HEK293 (cell line): ENCODE results near the gene TTLL12.
"Not testable (repeated sequence)": the region's sequence is repeated elsewhere in the genome, so short reads cannot be mapped to it uniquely, and the experiment has no call there.

ENCODE experiments used
- CTCF ChIA-PET: fragments of 350-600 bp; formaldehyde crosslinking; extraction: SDS; loops from one replicate; lab custom pipeline; 2021; ENCODE audit warnings: antibody characterized with exemption; lab: Yijun Ruan, JAX
- POLR2A ChIA-PET: fragments of 300-600 bp; formaldehyde crosslinking; extraction: SDS; loops from one replicate; lab custom pipeline; 2020; ENCODE audit warnings: antibody characterized with exemption, inconsistent platforms; lab: Yijun Ruan, JAX
- H3K27ac ChIP-seq: fragments of 200-500 bp; sonication (Bioruptor generic); 2 replicates; pipeline ENCODE4 v1.5.1; 2014; ENCODE audit warnings: low read depth, low read length, control low read depth, inconsistent platforms; ENCODE audit errors: extremely low read depth
- H3K36me3 ChIP-seq, 2 experiments: fragments of 200-500 bp in 1 of 2; sonication (Bioruptor generic) in 1 of 2; 1 replicate in 1 of 2; 2 replicates in 1 of 2; pipeline ENCODE4 v1.5.1; 2014 to 2017; ENCODE audit warnings: inconsistent platforms in 2 of 2, low read length in 2 of 2; ENCODE audit not compliant: control insufficient read depth in 2 of 2, insufficient read depth in 1 of 2
- H3K4me1 ChIP-seq: fragments of 200-500 bp; sonication (Bioruptor generic); 2 replicates; pipeline ENCODE4 v1.5.1; 2014; ENCODE audit warnings: mild to moderate bottlenecking, low read length, inconsistent platforms; ENCODE audit not compliant: control insufficient read depth, insufficient read depth
- H3K4me3 ChIP-seq: 2 replicates; pipeline ENCODE4 v1.5.1; 2011; ENCODE audit warnings: low read depth, mild to moderate bottlenecking, control low read depth, low read length, moderate library complexity
- H3K9me3 ChIP-seq: fragments of 200-500 bp; sonication (Bioruptor generic); 2 replicates; pipeline ENCODE4 v1.5.1; 2014; ENCODE audit warnings: low read depth, low read length, inconsistent platforms; ENCODE audit not compliant: control insufficient read depth, insufficient read depth
- PRDM10 ChIP-seq: fragments of 450-650 bp; formaldehyde crosslinking; IDR thresholded peaks from 2 replicates; pipeline ENCODE4 v1.5.1; 2016; ENCODE audit warnings: missing biosample characterization, missing genetic modification characterization
- SALL2 ChIP-seq: fragments of 450-650 bp; formaldehyde crosslinking; IDR thresholded peaks from 2 replicates; pipeline ENCODE4 v1.5.0; 2017; ENCODE audit warnings: missing biosample characterization, mild to moderate bottlenecking, missing genetic modification characterization, borderline replicate concordance
- SCRT1 ChIP-seq: fragments of 450-650 bp; formaldehyde crosslinking; IDR thresholded peaks from 2 replicates; pipeline ENCODE4 v1.5.1; 2016; ENCODE audit warnings: missing biosample characterization, missing genetic modification characterization, borderline replicate concordance
- SCRT2 ChIP-seq: fragments of 450-650 bp; formaldehyde crosslinking; IDR thresholded peaks from 2 replicates; pipeline ENCODE4 v1.5.1; 2016; ENCODE audit warnings: missing biosample characterization, missing genetic modification characterization
- ZBTB17 ChIP-seq: fragments of 450-650 bp; formaldehyde crosslinking; IDR thresholded peaks from 2 replicates; pipeline ENCODE4 v1.5.1; 2016; ENCODE audit warnings: missing biosample characterization, missing genetic modification characterization
- ZBTB48 ChIP-seq: fragments of 450-650 bp; formaldehyde crosslinking; IDR thresholded peaks from 2 replicates; pipeline ENCODE4 v1.5.1; 2016; ENCODE audit warnings: missing biosample characterization, missing genetic modification characterization
- ZBTB7A ChIP-seq: fragments of 450-650 bp; formaldehyde crosslinking; IDR thresholded peaks from 2 replicates; pipeline ENCODE4 v1.5.1; 2016; ENCODE audit warnings: low read depth, missing biosample characterization, missing genetic modification characterization
- ZNF513 ChIP-seq: fragments of 450-650 bp; IDR thresholded peaks from 2 replicates; pipeline ENCODE4 v1.5.1; 2018; ENCODE audit warnings: missing biosample characterization, missing genetic modification characterization
- ZNF549 ChIP-seq: fragments of 450-650 bp; IDR thresholded peaks from 2 replicates; pipeline ENCODE4 v1.5.1; 2018; ENCODE audit warnings: missing biosample characterization, missing genetic modification characterization, mild to moderate bottlenecking, inconsistent platforms, moderate library complexity
- ZNF560 ChIP-seq: fragments of 450-650 bp; formaldehyde crosslinking; IDR thresholded peaks from 2 replicates; pipeline ENCODE4 v1.5.1; 2017; ENCODE audit warnings: missing biosample characterization, missing genetic modification characterization, borderline replicate concordance
- ZNF600 ChIP-seq: fragments of 450-650 bp; formaldehyde crosslinking; IDR thresholded peaks from 2 replicates; pipeline ENCODE4 v1.5.1; 2016; ENCODE audit warnings: missing biosample characterization, missing genetic modification characterization
- ZNF658 ChIP-seq: fragments of 450-650 bp; formaldehyde crosslinking; IDR thresholded peaks from 2 replicates; pipeline ENCODE4; 2016; ENCODE audit warnings: missing biosample characterization, missing genetic modification characterization
- ZNF792 ChIP-seq: fragments of 450-650 bp; formaldehyde crosslinking; IDR thresholded peaks from 2 replicates; pipeline ENCODE4 v1.5.1; 2016; ENCODE audit warnings: missing biosample characterization, missing genetic modification characterization
- ZSCAN5A ChIP-seq: fragments of 450-650 bp; formaldehyde crosslinking; IDR thresholded peaks from 2 replicates; pipeline ENCODE4 v1.5.1; 2016; ENCODE audit warnings: missing biosample characterization, missing genetic modification characterization

Gene TTLL12

GRCh38 chr22:43148581-43148980, 38.4 kb downstream of the TTLL12 start (continued):
- TF ChIP-seq ZSCAN5A: no peak
- TF ChIP-seq ZNF600 (tag by site-specific recombination): no peak
- no peak for TF ChIP-seq ZBTB48 (tag by site-specific recombination)
- TF ChIP-seq SALL2 (tag by site-specific recombination): no peak
- no peak for TF ChIP-seq ZNF792
- TF ChIP-seq ZNF658 (tag by site-specific recombination): no peak
- TF ChIP-seq, all 188 proteins: peak for 0

GRCh38 chr22:43147821-43148220, 39.1 kb downstream of the TTLL12 start:
- Histone ChIP-seq H3K4me3 (no peak overlapping the region), H3K9me3 (no peaks in the 10 kb centered on the region), H3K4me1 (peaks cover 10% of the 10 kb centered on the region), H3K27ac (no peak overlapping the region), H3K36me3 (no peaks in the 10 kb centered on the region)
- ChIA-PET CTCF (interaction anchor here (1.8 kb wide), 1 partner anchor 12 kb away, joined by 4 read pairs; no protein-coding TSS in a partner anchor), POLR2A (interaction anchor here (1.1 kb wide), 1 partner anchor 40 kb away, joined by 3 read pairs; no protein-coding TSS in a partner anchor)
- TF ChIP-seq ZBTB7A (tag by site-specific recombination): no peak
- peak; percentile 40; the same call in 1 of the 2 replicates for TF ChIP-seq PRDM10

GRCh38 chr22:43146332-43146731, 40.6 kb downstream of the TTLL12 start:
- POLR2A ChIA-PET: interaction anchor here (0.7 kb wide), 1 partner anchor 11 kb away, joined by 3 read pairs; no protein-coding TSS in a partner anchor
- not testable (repeated sequence) for H3K4me3 ChIP-seq, H3K27ac ChIP-seq, H3K4me1 ChIP-seq, H3K36me3 ChIP-seq, H3K9me3 ChIP-seq
- CTCF ChIA-PET: interaction anchor here (1.2 kb wide), 1 partner anchor 13 kb away, joined by 4 read pairs; no protein-coding TSS in a partner anchor

- H3K4me1 ChIP-seq, H3K4me3 ChIP-seq, POLR2A ChIA-PET, H3K27ac ChIP-seq, H3K9me3 ChIP-seq: not testable (repeated sequence)
- peaks cover 4 to 10% of the 10 kb centered on the region in 2 experiments; a peak in 2 of 3 replicates for H3K36me3 ChIP-seq
- TF ChIP-seq SCRT1 (tag by site-specific recombination) (peak; percentile 60; the same call in 1 of the 2 replicates), SCRT2 (peak; percentile 67)
- CTCF ChIA-PET: interaction anchor here (0.6 to 1.2 kb wide), 4 partner anchors 14 to 582 kb away, joined by 3 to 4 read pairs (median 4); no protein-coding TSS in a partner anchor
Observed at GRCh38 chr22:43145371-43145770, 41.6 kb downstream of the TTLL12 start.

GRCh38 chr22:43144949-43145348, 42.0 kb downstream of the TTLL12 start:
- CTCF ChIA-PET: interaction anchor here (0.6 to 1.1 kb wide), 3 partner anchors 35 to 581 kb away, joined by 3 to 4 read pairs (median 3); partner anchors contain the start of gene BIK
- Histone ChIP-seq H3K4me3 (no peak overlapping the region), H3K36me3 (peaks cover 9 to 14% of the 10 kb centered on the region in 2 experiments; a peak in 2 of 3 replicates), H3K9me3 (no peaks in the 10 kb centered on the region), H3K27ac (no peak overlapping the region), H3K4me1 (peaks cover 3% of the 10 kb centered on the region; the same call in 1 of the 2 replicates)
- POLR2A ChIA-PET: no interaction called here
- no peak for TF ChIP-seq ZNF549
- no peak for TF ChIP-seq ZBTB17 (tag by site-specific recombination)
- no peak for TF ChIP-seq ZNF560 (tag by site-specific recombination)
- no peak for TF ChIP-seq ZNF513 (tag by site-specific recombination)
